Motor neuron (in vitro differentiated cells): ENCODE measurements around the gene ITPR2. TPM values are rescaled to one million over a fixed set of nuclear protein-coding genes. Genes with fewer than 3 reads are reported as not detected.

Experiments used
- ATAC-seq, 8 experiments: fragments of 200-7000 bp; cut with Tn5 transposase; replicated peaks in 6 of 8; 2 replicates each; pipeline ENCODE4 v1.8.0; 2021; ENCODE audit warnings: mild to moderate bottlenecking in 8 of 8, moderate library complexity in 8 of 8
- H3K27ac ChIP-seq, 2 donors: fragments of 250-450 bp; sonication (Bioruptor Pico); 2 replicates each; pipeline ENCODE4 v1.9.0; 2021; ENCODE audit warnings: antibody characterized with exemption in 2 of 2, mild to moderate bottlenecking in 2 of 2, moderate library complexity in 1 of 2
- H3K4me1 ChIP-seq, 2 donors: fragments of 250-450 bp; sonication (Bioruptor Pico); replicated peaks in 1 of 2; 2 replicates each; pipeline ENCODE4 v1.6.1; 2021; ENCODE audit warnings: antibody characterized with exemption in 2 of 2, mild to moderate bottlenecking in 2 of 2, moderate library complexity in 1 of 2
- H3K4me3 ChIP-seq, 5 donors: fragments of 250-450 bp; sonication (Bioruptor Pico); 2 replicates each; pipeline ENCODE4 v1.9.0; 2021; ENCODE audit warnings: antibody characterized with exemption in 5 of 5, mild to moderate bottlenecking in 5 of 5, moderate library complexity in 4 of 5
- WGBS, 10 experiments: fragments of 450-650 bp; shearing (Covaris generic); methylation state at CpG; one replicate each; pipeline ENCODE4 v1.0.0; 2022; 5-methylcytosine and 5-hydroxymethylcytosine counted together
- in situ Hi-C, 9 experiments: fragments of 400-800 bp; cut with MboI; loops; one replicate each; pipeline ENCODE4 v1.15.0; 2021; ENCODE audit warnings: low sequenced_read_pairs in 9 of 9, low pct_unique_long_range_greater_than_20kb in 2 of 9; ENCODE audit not compliant: unreplicated experiment in 9 of 9
- total RNA-seq, 8 experiments: library from RNA; unstranded; fragments of 300-600 nt; gene quantifications; 2 replicates each; pipeline versions ENCODE4 v1.2.3 to v1.2.4, GENCODE V29; 2022

The ITPR2 gene
- total RNA-seq, 8 experiments from 2014 or later: 0.27 to 51.5 (median 11.5) TPM

GRCh38 chr12:26539131-26539530, 293.9 kb downstream of the ITPR2 start:
- Histone ChIP-seq H3K4me3 (no peak overlapping the region), H3K4me1 (no peaks in the 10 kb centered on the region), H3K27ac (no peak overlapping the region)
- no peak for ATAC-seq
- WGBS, 10 experiments: 73 to 100% (median 100%) methylated on average over 1 to 4 of the region's 4 CpGs; no CpG with 5 or more reads in 1 of the 10 experiments
- in situ Hi-C loops: no loop called here

- no peaks in the 10 kb centered on the region for H3K4me1 ChIP-seq
- no peak for ATAC-seq
- in situ Hi-C loops: no loop called here
- H3K27ac ChIP-seq: no peak overlapping the region
- H3K4me3 ChIP-seq: no peak overlapping the region
- 67 to 100% (median 92%) methylated on average over 1 to 3 of the region's 3 CpGs for WGBS, 10 experiments
Measured at GRCh38 chr12:26537651-26538050, 295.3 kb downstream of the ITPR2 start.

GRCh38 chr12:26537126-26537525, 295.9 kb downstream of the ITPR2 start:
- no peak for ATAC-seq
- Histone ChIP-seq H3K27ac (no peak overlapping the region), H3K4me3 (no peak overlapping the region), H3K4me1 (no peaks in the 10 kb centered on the region)
- in situ Hi-C loops: no loop called here
- 79 to 100% (median 100%) methylated on average over 1 to 2 of the region's 2 CpGs for WGBS, 10 experiments

GRCh38 chr12:26535826-26536225, 297.2 kb downstream of the ITPR2 start:
- Histone ChIP-seq H3K4me1 (no peaks in the 10 kb centered on the region), H3K27ac (no peak overlapping the region), H3K4me3 (no peak overlapping the region)
- WGBS, 10 experiments: 75 to 100% (median 87%) methylated on average over 2 to 4 of the region's 4 CpGs
- in situ Hi-C loops: no loop called here
- no peak for ATAC-seq

- in situ Hi-C loops: no loop called here
- Histone ChIP-seq H3K4me3 (no peak overlapping the region), H3K4me1 (no peaks in the 10 kb centered on the region), H3K27ac (no peak overlapping the region)
- 23 to 83% (median 69%) methylated on average over 1 to 3 of the region's 3 CpGs for WGBS, 10 experiments
- no peak for ATAC-seq
Measured at GRCh38 chr12:26534071-26534470, 298.9 kb downstream of the ITPR2 start.

GRCh38 chr12:26533211-26533610, 299.8 kb downstream of the ITPR2 start:
- no peak for ATAC-seq
- WGBS, 10 experiments: 64 to 96% (median 92%) methylated on average over 1 to 3 of the region's 3 CpGs; no CpG with 5 or more reads in 3 of the 10 experiments
- Histone ChIP-seq H3K4me1 (no peaks in the 10 kb centered on the region), H3K27ac (no peak overlapping the region), H3K4me3 (no peak overlapping the region)
- in situ Hi-C loops: no loop called here

- Histone ChIP-seq H3K4me1 (no peaks in the 10 kb centered on the region), H3K27ac (no peak overlapping the region), H3K4me3 (no peak overlapping the region)
- 20 to 89% (median 55%) methylated on average over 1 of the region's 1 CpG; no CpG with 5 or more reads in 4 of the 10 experiments for WGBS, 10 experiments
- no peak for ATAC-seq
- in situ Hi-C loops: no loop called here
Measured at GRCh38 chr12:26530461-26530860, 302.5 kb downstream of the ITPR2 start.

- 67 to 100% (median 92%) methylated on average over 1 of the region's 1 CpG; no CpG with 5 or more reads in 3 of the 10 experiments for WGBS, 10 experiments
- in situ Hi-C loops: no loop called here
- ATAC-seq: no peak
- no peak overlapping the region for H3K27ac ChIP-seq
- H3K4me1 ChIP-seq: no peaks in the 10 kb centered on the region
- no peak overlapping the region for H3K4me3 ChIP-seq
Measured at GRCh38 chr12:26528943-26529342, 304.1 kb downstream of the ITPR2 start.

- H3K27ac ChIP-seq: no peak overlapping the region
- WGBS, 10 experiments: 56 to 100% (median 90%) methylated on average over 1 to 3 of the region's 4 CpGs; no CpG with 5 or more reads in 2 of the 10 experiments
- ATAC-seq: no peak
- H3K4me1 ChIP-seq: no peaks in the 10 kb centered on the region
- no peak overlapping the region for H3K4me3 ChIP-seq
- in situ Hi-C loops: no loop called here
Measured at GRCh38 chr12:26527682-26528081, 305.3 kb downstream of the ITPR2 start.

GRCh38 chr12:26524862-26525465, 308.0 kb downstream of the ITPR2 start:
- no peak for ATAC-seq
- Histone ChIP-seq H3K4me1 (no peaks in the 10 kb centered on the region), H3K27ac (no peak overlapping the region), H3K4me3 (no peak overlapping the region)
- 67 to 100% (median 86%) methylated on average over 1 to 2 of the region's 2 CpGs; no CpG with 5 or more reads in 1 of the 10 experiments for WGBS, 10 experiments
- in situ Hi-C loops: no loop called here

GRCh38 chr12:26523708-26524150, 309.3 kb downstream of the ITPR2 start:
- H3K4me3 ChIP-seq: no peak overlapping the region
- H3K27ac ChIP-seq: no peak overlapping the region
- H3K4me1 ChIP-seq: no peaks in the 10 kb centered on the region
- in situ Hi-C loops: no loop called here
- peak; percentile 94 to 100 (median 99) for ATAC-seq
- 8 to 89% (median 61%) methylated on average over 2 to 8 of the region's 9 CpGs; no CpG with 5 or more reads in 1 of the 10 experiments for WGBS, 10 experiments

- no peak for ATAC-seq
- Histone ChIP-seq H3K4me3 (no peak overlapping the region), H3K27ac (no peak overlapping the region), H3K4me1 (no peaks in the 10 kb centered on the region)
- in situ Hi-C loops: no loop called here
Measured at GRCh38 chr12:26520869-26521268, 312.1 kb downstream of the ITPR2 start.

GRCh38 chr12:26520109-26520508, 312.9 kb downstream of the ITPR2 start:
- 60 to 91% (median 75%) methylated on average over 1 of the region's 1 CpG; no CpG with 5 or more reads in 2 of the 10 experiments for WGBS, 10 experiments
- ATAC-seq: no peak
- Histone ChIP-seq H3K27ac (no peak overlapping the region), H3K4me3 (no peak overlapping the region), H3K4me1 (no peaks in the 10 kb centered on the region)
- in situ Hi-C loops: no loop called here

- in situ Hi-C loops: no loop called here
- ATAC-seq: no peak
- no peaks in the 10 kb centered on the region for H3K4me1 ChIP-seq
- no peak overlapping the region for H3K27ac ChIP-seq
- H3K4me3 ChIP-seq: no peak overlapping the region
- WGBS, 10 experiments: 32 to 97% (median 84%) methylated on average over 2 to 3 of the region's 3 CpGs
Measured at GRCh38 chr12:26519462-26519861, 313.5 kb downstream of the ITPR2 start.
